ENCODE data around the gene SRRM4.

DNA sequence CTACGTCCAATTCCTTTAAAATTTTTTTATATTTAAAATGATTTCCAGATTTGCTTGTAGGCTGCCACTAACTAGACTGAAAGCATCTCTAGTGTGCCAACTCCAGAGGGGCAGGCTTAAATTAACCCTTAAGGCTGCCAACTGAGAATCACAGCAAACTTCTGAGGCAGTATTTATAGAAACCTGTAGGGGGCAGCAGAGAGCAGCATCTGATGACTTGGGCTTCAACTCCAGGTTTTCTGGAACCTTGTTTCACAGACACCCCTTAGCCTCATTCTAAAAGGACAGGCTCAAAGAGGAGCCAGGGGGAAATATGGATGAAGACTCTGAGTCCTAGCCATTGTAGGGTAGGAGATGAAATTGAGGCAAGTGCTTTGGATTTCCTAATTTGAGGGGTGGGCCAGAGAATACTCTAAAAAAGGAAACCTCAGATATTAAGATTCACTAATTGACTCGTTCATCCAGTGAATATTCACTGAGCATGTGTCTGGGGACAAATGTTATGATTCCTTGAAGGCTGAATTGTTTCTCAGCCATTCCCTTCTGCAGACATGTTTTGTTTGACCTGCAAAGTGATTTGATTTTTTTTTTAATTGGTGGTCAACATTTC is 134.1 kb downstream of the SRRM4 start:
- no peak for TF ChIP-seq POLR2AphosphoS5 (IDR thresholded peaks at IDR 0.05; ENCODE audit: low read depth)
- TF ChIP-seq STAT1 (IDR thresholded peaks at IDR 0.05; ENCODE audit: unreplicated experiment), result no peak
- TF ChIP-seq EZH2 (IDR thresholded peaks at IDR 0.05; ENCODE audit: low read depth, unreplicated experiment), result no peak
- TF ChIP-seq, protein P1, sequence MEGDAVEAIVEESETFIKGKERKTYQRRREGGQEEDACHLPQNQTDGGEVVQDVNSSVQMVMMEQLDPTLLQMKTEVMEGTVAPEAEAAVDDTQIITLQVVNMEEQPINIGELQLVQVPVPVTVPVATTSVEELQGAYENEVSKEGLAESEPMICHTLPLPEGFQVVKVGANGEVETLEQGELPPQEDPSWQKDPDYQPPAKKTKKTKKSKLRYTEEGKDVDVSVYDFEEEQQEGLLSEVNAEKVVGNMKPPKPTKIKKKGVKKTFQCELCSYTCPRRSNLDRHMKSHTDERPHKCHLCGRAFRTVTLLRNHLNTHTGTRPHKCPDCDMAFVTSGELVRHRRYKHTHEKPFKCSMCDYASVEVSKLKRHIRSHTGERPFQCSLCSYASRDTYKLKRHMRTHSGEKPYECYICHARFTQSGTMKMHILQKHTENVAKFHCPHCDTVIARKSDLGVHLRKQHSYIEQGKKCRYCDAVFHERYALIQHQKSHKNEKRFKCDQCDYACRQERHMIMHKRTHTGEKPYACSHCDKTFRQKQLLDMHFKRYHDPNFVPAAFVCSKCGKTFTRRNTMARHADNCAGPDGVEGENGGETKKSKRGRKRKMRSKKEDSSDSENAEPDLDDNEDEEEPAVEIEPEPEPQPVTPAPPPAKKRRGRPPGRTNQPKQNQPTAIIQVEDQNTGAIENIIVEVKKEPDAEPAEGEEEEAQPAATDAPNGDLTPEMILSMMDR (conservative IDR thresholded peaks at IDR 0.05; ENCODE audit: low read depth in 2 of 2), result peak; percentile 85 to 89
- TF ChIP-seq, protein P2, sequence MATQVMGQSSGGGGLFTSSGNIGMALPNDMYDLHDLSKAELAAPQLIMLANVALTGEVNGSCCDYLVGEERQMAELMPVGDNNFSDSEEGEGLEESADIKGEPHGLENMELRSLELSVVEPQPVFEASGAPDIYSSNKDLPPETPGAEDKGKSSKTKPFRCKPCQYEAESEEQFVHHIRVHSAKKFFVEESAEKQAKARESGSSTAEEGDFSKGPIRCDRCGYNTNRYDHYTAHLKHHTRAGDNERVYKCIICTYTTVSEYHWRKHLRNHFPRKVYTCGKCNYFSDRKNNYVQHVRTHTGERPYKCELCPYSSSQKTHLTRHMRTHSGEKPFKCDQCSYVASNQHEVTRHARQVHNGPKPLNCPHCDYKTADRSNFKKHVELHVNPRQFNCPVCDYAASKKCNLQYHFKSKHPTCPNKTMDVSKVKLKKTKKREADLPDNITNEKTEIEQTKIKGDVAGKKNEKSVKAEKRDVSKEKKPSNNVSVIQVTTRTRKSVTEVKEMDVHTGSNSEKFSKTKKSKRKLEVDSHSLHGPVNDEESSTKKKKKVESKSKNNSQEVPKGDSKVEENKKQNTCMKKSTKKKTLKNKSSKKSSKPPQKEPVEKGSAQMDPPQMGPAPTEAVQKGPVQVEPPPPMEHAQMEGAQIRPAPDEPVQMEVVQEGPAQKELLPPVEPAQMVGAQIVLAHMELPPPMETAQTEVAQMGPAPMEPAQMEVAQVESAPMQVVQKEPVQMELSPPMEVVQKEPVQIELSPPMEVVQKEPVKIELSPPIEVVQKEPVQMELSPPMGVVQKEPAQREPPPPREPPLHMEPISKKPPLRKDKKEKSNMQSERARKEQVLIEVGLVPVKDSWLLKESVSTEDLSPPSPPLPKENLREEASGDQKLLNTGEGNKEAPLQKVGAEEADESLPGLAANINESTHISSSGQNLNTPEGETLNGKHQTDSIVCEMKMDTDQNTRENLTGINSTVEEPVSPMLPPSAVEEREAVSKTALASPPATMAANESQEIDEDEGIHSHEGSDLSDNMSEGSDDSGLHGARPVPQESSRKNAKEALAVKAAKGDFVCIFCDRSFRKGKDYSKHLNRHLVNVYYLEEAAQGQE (IDR thresholded peaks at IDR 0.05; ENCODE audit: unreplicated experiment), result no peak
- no peak for TF ChIP-seq EZH2phosphoT487 (IDR thresholded peaks at IDR 0.05; ENCODE audit: unreplicated experiment)
- no peak for TF ChIP-seq JUNB (IDR thresholded peaks at IDR 0.05; ENCODE audit: unreplicated experiment)
- no peak for TF ChIP-seq CREB1 (CRISPR knock-in tag; IDR thresholded peaks at IDR 0.05; ENCODE audit: low read depth)
